GM12891 (cell line): ENCODE results near the gene CDK15.

Experiments used
- POLR2A ChIP-seq: IDR thresholded peaks from 2 replicates; pipeline ENCODE4 v1.6.1; 2011; ENCODE audit warnings: low read depth, low read length, control low read depth
- POLR2AphosphoS5 ChIP-seq: IDR thresholded peaks from 2 replicates; pipeline ENCODE4 v1.6.1; 2011; ENCODE audit warnings: low read depth, low read length, control low read depth
- POU2F2 ChIP-seq: IDR thresholded peaks from 2 replicates; pipeline ENCODE4 v1.6.1; 2011; ENCODE audit warnings: low read depth, mild to moderate bottlenecking, control low read depth, low read length, moderate library complexity

DNA sequence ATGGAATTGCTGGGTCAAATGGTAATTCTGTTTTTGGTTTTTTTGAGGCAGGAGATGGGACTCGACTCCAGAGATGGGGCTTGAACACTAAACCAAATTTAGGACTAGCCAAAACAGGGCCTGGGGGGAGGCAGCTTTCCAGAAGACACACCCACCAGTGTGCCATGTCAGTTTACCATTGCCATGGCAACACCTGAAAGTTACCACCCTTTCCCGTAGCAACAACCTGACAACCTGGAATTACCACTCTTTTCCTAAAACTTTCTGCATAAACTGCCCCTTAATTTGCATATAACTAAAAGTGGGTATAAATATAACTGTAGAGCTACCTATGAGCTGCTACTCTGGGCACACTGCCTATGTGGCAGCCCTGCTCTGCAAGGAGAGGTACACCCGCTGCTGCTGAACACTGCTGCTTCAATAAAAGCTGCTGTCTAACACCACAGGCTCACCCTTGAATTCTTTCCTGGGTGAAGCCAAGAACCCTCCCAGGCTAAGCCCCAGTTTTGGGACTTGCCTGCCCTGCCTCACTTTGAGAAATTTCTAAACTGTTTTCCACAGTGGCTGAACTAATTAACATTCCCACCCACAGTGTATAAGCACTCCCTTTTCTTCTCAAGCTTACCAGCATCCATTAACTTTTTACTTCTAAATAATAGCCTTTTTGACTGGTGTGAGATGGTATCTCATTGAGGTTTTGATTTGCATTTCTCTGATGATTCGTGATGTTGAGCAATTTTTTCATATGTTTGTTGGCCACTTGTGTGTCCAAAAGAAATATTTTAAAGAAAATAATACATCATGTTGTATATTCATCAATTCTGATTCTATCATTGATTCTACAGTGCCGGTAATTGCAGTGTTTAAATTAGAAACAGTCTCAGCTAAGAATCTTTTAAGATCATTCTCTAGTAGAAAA, 10.6 kb downstream of the CDK15 start:
- TF ChIP-seq POLR2A (no peak), POLR2AphosphoS5 (no peak), POU2F2 (no peak)
